CD4-positive, alpha-beta T cell treated with Interleukin-4 for 4 hours (primary cell): ENCODE measurements around the gene C2orf72.
"Not testable (repeated sequence)": the region's sequence is repeated elsewhere in the genome, so short reads cannot be mapped to it uniquely, and the experiment has no call there.

Experiments used
- DNase-seq: peaks from one replicate; pipeline ENCODE4 v3.0.0-alpha.2; 2020

The C2orf72 gene

DNA sequence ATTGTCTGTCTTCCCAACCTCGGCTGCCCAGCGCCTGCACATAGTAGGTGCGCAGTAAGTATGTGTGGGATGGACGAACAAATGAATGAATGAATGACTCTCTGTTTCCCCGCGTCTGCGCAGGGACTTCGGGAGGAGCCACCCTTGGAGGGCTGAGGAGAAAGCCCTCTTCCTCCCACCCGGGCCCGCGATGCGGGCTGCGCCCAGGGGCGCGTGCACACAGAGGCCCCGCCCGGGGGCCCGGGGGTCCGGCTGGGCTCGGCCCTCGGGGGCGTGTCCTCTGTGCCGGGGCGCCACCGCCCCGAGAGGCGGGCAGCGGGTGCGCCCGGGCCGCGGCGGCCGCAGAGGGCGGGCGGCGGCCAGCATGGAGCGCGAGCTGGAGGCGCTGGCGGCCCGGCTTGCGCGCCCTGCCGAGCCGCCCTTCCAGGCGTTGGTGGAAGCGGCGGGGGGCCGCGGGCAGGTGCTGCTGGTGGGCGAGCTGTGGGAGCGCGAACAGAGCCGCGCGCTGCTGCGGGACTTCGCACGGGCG lies at the start of gene C2orf72:
Gene C2orf72 (plus strand): TSS at position 322 of the 529 bp plus-strand sequence. CDS start 43 bp downstream, at position 365.
- DNase-seq, result no peak

DNA sequence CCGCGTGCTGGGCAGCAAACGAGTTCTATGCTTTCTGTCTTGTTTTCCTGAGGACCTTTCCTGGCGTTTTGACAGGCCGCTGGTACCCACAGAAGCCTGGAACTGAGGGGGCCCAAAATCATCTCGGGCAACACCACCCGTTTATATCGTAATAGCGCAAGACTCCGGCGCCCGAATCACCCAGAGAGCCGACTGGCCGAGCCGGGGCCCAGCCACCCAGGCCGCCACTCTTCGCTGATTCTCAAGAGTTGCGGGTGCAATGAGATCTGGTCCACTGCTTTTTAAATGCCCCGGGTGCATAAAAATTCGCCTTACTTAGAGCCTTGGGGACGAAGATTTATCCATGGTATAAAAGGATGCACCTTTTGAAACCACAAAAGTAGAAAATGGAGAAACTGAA lies 47.6 kb upstream of the C2orf72 start:
- DNase-seq, result no peak

DNA sequence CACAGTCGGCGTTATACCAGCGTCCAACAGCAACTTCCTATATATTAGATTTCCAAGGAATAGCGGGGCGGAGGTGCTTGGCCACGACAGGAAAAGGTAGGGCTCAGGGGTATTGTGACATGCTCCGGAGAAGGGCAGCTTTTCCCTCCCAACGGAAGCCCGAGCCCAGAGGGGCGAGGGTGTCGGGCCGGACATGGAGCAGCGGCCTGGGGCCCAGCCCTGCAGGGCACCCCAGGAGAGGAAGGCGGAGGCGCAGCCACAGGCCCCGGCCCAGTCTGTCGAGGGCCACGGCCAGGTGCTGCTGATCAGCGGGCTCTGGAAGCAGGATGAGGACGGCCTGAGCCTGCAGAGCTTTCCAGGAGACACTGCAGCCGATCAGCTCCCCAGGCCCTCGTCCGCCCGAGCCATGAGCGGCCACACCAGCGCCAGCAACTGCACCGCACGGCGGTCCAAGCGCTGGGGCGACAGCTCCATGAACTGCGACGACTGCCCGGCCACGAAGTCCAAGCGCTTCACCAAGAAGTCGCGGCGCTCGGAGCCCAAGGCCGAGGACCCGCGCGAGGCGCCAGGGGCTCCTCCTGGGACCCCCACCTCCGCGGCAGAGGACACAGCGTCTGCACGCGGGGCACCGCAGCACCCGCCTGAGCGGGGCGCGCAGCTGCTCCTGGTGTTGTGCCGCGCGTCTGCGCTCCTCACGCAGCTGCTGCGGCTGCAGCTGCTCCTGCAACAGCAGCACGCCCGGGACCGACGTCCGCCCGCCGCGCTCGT lies 47.0 kb upstream of the C2orf72 start:
- no peak for DNase-seq

GRCh38 chr2:230990899-230991150 lies 46.5 kb upstream of the C2orf72 start:
- no peak for DNase-seq

DNA sequence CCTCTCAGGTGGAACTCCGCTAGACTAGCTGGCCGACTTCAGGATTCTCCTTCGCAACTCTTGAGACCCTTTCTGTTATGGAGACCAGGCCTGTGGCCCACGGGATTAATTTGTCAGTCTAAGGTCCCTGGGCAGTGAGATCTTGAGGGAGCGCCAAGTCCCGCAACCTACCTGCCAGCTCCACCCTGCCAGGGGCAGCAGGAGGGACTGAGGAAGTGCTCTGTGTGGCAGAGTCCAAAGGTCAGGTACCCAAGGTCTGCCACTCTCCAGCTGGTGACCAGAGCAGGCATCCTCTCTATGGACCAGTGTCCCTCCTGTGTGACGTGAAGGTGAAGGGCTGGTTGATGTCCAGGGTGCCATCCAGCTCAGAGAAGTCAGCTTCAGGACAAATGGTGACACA lies 45.7 kb upstream of the C2orf72 start:
- no peak for DNase-seq

DNA sequence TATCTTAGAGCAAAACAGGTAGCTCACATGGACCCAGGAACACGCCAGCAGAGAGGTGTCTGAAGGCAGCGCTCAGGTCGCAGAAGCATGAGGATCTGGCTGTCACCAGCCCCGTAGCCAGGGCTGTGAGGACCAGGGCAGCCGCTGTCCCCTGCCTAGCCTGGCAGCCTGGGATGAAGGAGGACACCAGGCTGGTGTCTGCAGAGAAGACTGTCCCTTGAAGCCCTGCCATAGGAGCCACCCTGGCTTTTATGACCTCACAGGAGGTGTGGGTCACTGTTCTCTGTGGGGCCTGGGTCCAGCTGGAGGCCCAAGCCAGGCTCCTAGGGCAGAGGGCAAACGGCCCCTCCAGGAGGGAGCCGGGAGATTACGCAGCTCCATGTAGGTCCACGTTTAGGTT lies 41.5 kb upstream of the C2orf72 start, which contains the start of gene SPATA3:
Gene SPATA3 (plus strand): TSS at position 301 of the 400 bp plus-strand sequence. CDS start 113 bp downstream, outside the sequence.
- DNase-seq, result no peak

DNA sequence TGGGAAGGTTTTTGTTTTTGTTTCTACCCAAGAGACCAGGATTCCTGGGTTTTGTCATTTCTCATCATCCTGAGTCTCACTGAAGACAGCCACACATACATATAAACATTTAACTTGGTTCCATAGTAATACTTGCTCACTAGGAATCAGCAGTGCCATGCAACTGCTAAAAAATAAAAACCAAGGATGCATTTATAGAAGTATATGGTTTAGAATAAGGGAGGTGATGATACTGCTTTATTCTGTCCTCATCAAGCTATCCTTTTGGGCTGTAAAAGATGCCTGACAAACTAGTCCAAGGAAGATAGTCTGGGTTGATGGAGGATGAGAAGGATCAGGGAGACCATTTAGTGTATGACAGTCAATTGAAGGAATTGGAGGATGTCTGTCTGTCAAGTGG lies 40.7 kb upstream of the C2orf72 start:
- DNase-seq, result no peak

GRCh38 chr2:230998882-230999281 lies 38.4 kb upstream of the C2orf72 start:
- DNase-seq, result no peak

DNA sequence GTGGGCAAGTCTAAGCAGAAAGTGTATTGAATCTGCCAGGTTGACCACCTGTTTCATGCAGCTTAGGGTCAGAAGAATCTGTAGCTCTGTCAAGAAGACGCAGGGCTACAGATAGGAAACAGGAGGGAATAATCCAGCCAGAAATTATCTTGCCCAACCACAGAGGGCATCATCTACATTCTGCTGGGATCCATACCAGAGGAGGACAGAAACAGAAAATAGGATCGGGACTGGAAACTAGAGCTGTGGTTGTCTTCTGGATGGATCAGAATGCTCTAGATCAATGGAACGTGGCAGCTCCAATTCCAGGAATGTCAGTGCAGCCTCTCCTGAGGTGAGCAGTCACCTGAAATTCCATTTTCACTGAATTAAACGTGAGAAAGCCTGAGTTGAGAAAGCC lies 37.8 kb upstream of the C2orf72 start:
- DNase-seq, result no peak

DNA sequence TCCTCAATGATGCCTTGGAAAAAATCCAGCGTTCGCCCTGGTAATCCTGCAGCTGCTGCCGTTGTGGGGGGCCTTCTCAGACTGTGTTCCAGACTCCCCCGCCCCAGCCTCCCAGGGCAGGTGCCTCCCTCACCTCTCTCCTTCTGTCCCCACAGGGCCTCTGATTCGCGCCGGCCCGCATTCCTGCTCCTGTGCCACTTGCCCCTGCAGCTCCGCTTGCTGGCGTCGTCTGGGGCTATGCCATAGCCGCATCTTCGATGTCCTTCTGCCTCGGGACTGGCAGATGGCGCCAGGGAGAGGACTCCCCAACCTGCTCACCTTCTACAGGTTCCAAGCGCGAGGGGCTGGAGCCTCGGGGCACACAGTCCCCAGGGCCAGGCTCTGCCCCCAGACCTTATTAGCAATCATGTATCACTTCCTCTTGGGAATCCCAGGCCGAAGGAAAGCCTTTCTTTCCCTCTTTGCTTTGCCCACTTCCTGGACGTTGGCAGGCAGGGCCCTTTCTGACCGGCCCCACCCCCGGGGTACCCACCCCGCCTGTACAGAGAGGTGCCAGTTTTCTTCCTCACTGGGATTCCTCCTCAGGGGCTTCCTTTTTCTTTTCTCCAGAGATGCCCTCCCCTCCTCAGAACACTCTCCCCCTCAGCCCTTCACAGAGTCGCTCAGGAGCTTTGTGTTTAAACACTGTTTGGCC lies 37.0 kb upstream of the C2orf72 start:
- DNase-seq, result no peak

DNA sequence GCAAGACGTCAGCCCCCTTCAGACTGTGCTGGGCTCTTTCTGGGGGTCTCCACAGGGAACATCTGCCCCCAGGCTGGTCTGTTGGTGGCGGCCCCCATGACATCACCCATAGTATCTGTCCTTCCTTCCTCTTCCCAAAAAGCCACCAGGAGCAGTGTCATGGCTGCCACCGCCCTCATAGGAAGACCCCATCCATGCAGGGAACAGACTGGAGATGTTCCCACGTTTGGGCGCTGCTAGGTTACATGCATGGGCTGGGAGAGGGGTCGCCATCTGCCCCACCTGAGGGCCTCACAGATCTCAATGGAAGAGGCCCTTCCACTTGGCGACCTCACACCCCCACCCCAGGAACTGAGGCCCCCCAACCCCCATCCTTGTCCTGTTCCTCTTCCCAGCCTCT lies 36.3 kb upstream of the C2orf72 start:
- DNase-seq, result no peak

DNA sequence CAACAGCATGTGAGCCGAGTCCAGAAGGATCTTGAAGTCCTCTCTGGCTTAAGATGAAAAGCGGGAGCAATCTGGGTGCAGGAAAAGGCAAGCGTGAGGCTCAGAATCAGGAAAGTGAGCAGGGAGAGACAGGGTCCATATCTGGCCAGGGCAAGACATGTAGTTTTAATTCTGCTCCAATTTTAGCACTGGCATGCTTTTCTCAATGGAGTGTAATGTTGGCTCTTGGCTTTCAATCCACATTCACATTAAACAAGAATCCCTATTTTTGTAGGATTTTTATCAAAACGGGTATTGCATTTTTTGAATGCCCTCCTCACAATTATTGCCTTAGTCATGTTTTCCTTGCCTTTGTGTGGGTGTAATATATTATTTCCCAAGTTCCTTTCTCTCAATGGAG lies 35.4 kb upstream of the C2orf72 start:
- DNase-seq, result no peak

DNA sequence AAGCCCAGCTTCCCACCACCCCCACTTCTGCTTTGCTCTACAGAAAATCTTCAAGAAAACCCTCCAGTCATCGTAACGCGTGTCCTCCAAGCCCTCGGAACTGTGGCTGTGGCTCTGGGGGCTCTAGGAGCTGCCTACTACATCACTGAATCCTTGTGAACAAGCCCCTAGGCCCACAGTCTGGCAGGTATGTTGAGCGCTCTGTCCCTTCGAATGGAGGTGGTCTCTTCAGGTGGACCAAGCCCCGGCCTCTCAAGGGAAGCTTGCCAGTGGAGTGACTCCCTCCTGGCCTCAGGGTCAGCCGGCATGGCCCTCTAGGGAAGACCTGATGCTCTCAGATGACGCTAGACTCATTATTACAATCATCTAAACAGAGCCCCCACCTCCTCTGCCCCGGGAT lies 34.7 kb upstream of the C2orf72 start:
- no peak for DNase-seq

DNA sequence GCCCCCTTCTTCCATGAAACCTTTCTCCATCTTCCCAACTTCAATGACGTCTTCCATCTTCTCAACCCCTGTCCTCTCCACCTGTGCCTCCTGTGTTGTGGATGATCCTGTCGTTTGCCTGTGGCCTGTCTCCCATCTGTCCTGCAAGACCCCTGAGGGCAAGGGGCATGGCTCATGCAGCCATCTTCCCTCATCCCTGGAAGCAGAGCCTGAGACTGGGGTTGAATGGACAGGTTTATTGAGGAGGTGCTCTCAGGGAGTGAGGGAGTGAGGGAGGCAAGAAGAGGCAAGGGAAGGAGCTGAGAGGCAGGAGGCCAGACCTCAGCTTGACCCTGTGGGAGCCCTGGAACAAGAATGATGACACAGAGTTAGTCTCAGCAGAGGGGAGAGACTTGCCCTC lies 34.1 kb upstream of the C2orf72 start:
- no peak for DNase-seq

GRCh38 chr2:231004930-231005329 lies 32.4 kb upstream of the C2orf72 start:
- DNase-seq, result not testable (repeated sequence)

GRCh38 chr2:231007286-231008098 lies 29.8 kb upstream of the C2orf72 start:
- DNase-seq, result no peak

- no peak for DNase-seq
Measured at GRCh38 chr2:231008131-231008530, 29.2 kb upstream of the C2orf72 start.

GRCh38 chr2:231009236-231009919 lies 27.9 kb upstream of the C2orf72 start:
- DNase-seq, result no peak

DNA sequence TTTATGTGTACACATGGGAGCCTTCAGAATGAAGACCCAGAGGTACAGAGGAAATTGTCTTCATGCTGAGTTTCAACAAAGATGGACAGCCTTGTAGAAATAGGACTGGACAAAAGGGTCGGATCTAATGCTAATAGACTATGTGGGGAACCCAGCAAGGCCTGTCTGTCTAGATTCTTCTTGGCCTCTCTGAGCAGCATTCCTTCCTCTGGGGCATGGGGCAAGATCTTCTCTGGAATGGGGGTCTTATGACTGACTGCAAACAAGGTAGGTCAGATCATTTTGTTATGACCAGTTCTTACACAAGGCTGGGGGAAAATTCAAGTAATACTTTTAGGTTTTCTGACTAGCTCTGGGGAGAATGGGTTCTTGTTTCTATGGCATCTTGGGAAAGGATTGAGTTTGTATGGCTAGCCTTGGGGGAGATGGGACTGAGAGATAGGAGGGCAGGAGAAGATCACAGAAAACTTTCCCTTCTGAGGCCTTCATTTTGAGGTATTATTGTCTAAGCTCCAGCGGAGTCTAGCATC lies 27.1 kb upstream of the C2orf72 start:
- DNase-seq, result no peak

GRCh38 chr2:231011526-231011925 lies 25.8 kb upstream of the C2orf72 start:
- DNase-seq, result no peak

GRCh38 chr2:231012463-231012862 lies 24.9 kb upstream of the C2orf72 start:
- DNase-seq, result no peak

- no peak for DNase-seq
Measured at GRCh38 chr2:231013820-231014219, 23.5 kb upstream of the C2orf72 start.

DNA sequence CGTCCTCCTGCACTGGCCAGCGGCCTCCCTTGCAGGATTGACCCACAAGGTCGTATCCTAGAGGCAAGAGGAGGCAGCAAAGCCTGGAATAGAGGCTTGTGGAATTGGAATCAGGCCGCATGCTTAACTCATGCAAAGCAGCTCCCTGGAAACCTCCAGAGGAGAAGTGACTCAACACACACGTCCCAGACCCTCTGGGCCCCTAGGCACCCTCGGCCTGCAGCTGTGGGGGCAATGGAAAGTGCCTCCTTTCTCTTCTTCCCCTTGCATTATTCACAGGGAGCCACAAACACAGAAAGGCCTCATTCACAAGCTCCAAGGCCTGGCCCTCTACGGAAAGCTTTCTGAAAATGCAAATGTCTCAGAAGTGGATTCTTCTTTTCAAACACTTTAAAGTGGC lies 21.8 kb upstream of the C2orf72 start:
- no peak for DNase-seq
